KBM-7 (cell line): ENCODE measurements around the gene AHNAK2.
"Not testable (repeated sequence)": the region's sequence is repeated elsewhere in the genome, so short reads cannot be mapped to it uniquely, and the experiment has no call there.

Experiments
- DNase-seq: peaks from one replicate; pipeline ENCODE4 v3.0.0-alpha.2; 2015
- in situ Hi-C: fragments of 300-500 bp; cut with MboI; formaldehyde crosslinking; loops from 2 replicates; pipeline ENCODE4 v1.14.3; 2020; ENCODE audit warnings: low sequenced_read_pairs, low pct_unique_long_range_greater_than_20kb, mixed read lengths

AHNAK2 gene

DNA sequence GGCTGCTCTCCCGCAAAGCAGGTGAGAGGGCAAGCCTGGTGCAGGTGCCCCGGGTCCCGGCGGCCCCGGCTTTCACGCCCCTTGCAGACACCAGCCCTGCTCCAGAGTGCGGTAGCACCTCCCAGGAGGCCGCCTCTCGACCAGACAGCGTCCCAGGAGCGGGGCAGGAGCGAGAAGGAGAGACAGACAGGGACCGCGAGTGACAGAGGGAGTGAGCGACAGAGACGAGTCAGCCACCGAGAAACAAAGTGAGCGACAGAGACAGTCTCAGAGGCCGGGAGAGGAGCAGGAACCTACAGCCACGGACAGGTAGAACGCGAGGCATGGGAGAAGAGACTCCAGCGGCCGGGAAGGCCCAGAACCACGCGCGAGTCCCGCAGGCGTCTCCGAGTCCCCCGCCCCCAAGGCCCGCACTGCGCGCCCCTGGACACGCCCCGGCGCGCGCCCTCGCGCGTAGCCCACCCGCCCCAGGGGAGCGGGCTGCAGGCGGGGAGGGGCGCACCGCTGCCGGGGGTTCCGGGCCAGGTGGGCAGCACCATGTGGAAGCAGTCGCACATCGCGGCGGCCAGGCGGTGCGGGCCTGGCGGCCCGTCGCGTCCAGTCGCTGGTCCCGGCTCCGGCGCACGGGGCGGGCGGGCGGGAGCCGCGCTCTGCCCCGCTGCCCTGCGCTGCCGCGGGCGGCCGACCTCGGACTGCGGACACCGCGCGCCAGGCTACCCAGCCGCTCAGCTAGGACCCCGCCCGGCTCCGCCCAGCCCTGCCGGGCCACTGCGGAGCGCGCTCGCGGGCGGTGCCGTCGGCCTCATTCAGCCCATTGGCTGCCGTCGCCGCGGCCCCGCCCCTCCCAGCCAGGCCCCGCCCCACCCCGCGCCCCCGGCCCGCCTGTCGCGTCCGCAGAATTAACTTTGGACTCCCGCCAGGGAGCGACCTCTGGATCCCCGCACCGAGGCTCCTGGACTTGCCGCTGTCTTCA, at the start of gene AHNAK2:
AHNAK2 (minus strand) TSS at position 694 of the 973 bp plus-strand sequence; CDS start at position 557, 137 bp downstream.
- peak; percentile 64 for DNase-seq
- in situ Hi-C loops = loop anchor here (10.0 kb wide), 1 partner anchor 67 kb away; no protein-coding TSS in a partner anchor

DNA sequence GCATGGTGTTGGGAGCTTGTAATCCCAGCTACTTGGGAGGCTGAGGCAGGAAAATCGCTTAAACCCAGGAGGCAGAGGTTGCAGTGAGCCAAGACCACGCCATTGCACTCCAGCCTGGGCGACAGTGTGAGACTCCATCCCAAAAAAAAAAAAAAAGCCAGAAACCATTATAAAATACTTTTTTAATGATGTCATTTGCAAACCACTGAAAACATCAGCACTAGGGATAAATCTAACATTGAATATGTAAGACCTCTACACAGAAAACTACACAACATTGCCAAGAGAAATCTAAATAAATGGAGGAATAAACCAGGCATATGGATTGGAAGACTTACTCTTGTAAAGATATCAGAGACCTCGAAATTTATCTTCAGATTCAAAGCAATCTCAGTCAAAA, 49.5 kb upstream of the AHNAK2 start:
- in situ Hi-C loops = not testable (repeated sequence)

DNA sequence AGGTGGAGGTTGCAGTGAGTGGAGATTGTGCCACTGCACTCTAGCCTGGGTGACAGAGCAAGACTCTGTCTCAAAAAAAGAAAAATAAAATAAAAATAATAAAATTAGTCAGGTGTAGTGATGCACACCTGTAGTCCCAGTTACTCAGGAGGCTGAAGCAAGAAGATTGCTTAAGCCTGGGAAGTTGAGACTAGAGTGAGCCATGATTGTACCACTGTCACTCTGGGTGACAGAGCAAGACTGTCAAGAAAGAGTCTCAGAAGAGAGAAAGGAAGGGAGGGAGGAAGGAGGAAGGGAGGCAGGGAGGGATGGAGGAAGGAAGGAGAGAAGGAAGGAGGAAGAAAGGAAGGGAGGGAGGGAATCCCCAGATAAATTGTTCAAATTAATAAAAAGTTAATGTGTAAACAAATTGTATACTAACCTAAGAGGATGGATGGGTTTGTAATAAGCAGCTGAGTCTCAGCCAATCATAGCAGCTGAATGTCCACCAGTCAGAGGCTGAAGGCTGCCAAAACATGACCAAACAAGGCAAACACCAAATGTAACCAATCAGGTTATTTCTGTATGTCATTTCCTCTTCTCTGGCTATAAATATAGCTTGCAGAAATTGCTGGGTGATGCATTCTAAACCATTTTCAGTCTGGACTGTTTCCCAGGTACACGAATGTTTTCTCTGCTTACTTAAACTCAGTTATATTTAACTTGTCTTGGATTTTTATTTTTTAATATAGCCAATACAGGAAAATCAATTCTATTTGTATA, 48.8 kb upstream of the AHNAK2 start:
- in situ Hi-C loops = no loop called here
- peak; percentile 40 for DNase-seq

More for the DNA sequence above, 49.5 kb upstream of the AHNAK2 start:
- DNase-seq = not testable (repeated sequence)

DNA sequence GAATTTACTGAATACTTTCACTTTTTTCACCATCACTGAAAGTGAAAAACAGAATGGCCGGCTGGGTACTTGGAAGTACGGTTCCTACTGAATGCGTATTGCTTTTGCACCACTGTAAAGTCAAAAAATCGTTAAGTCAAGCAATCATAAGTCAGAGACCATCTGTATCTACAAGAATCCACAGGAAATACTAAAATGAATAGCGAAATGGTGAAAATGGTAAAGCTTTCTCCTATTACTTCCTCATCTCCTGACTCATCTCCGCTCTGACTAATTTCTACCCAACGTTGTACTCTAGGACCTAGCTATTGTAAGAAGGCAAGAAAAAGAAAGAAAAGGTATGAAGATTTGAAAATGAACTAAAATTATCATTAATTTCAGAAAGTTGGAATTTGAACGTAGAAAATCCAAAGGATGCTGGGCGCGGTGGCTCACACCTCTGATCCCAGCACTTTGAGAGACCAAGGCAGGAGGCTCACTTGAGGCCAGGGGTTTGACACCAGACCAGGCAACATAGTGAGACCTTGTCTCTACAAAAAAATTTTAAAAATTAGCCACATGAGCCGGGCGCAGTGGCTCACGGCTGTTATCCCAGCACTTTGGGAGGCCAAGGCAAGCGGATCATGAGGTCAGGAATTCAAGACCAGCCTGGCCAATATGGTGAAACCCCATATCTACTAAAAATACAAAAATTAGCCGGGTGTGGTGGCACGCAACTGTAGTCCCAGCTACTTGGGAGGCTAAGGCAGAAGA, 48.0 kb upstream of the AHNAK2 start:
- in situ Hi-C loops = no loop called here
- peak; percentile 71 for DNase-seq

DNA sequence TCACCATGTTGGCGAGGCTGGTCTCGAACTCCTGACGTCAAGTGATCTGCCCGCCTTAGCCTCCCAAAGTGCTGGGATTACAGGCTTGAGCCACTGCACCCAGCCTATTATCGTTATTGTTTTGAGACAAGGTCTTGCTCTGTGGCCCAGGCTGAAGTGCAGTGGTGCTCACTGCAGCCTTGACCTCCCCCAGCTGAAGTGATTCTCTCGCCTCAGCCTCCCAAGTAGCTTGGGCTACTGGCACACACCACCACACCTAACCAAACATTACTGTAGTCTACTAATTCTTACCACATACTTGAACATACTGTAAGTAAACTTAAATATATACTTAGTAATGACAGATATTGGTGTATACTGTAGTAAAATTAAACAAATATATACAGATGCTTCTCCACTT, 47.3 kb upstream of the AHNAK2 start:
- no peak for DNase-seq
- in situ Hi-C loops = no loop called here

DNA sequence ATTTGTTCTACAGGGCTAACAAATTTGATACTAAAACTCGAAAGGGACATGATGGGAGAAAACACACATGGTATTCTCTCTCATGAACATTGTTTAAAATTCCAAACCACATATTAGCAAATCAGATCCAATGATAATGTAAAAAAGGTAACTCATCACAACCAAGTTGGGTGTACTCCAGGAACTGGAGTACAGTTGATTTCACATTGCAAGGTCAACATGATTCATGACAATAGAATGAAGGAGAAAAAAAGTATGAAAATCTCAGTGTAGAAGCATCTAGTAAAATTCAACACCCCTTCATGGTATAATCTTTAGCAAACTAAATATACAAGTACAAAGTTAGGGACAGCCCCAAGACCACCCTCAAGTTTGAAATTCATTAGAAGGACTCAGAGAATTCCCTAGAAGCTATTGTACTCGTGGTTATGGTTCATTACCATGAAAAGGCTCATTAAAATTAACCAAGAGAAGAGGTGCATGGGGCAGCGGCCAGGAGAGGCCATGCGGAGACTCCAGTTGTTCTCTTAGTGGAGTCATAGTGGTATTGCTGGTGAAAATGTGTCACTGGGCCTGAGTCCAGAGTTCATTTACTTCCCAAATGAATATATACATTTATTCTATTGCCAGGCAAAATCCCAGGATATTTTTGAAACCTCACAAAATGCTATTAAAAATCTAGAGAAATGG, 45.8 kb upstream of the AHNAK2 start:
- in situ Hi-C loops = no loop called here
- no peak for DNase-seq

DNA sequence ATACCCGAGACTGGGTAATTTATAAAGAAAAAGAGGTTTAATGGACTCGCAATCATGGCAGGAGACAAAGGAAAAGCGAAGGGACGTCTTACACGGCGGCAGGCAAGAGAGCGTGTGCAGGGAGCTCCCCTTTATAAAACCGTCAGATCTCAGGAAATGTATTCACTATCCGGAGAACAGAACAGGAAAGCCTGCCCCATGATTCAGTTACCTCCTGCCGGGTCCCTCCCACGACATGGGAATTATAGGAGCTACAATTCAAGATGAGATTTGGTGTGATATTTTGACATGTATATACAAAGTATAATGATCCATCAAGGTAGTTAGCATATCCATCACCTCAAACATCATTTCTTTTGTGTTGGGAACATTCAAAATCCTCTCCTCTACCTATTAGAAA, 45.0 kb upstream of the AHNAK2 start:
- peak; percentile 52 for DNase-seq
- in situ Hi-C loops = no loop called here

DNA sequence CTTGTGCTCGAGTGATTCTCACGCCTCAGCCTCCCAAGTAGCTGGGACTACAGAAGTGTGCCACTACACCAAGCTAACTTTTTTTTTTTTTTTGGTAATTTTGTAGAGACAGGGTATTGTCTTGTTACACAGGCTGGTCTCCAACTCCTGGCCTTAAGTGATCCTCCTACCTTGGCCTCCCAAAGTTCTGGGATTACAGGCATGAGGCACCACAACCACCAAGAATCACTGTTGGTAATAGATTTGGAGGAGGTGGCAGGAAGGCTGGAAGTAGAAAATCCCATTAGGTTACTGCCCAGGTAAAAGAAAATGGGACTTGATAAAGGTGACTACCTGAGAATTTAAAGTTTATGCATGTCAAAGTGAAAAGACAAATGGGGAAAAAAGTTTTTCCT, 44.1 kb upstream of the AHNAK2 start:
- in situ Hi-C loops = no loop called here
- DNase-seq = no peak

DNA sequence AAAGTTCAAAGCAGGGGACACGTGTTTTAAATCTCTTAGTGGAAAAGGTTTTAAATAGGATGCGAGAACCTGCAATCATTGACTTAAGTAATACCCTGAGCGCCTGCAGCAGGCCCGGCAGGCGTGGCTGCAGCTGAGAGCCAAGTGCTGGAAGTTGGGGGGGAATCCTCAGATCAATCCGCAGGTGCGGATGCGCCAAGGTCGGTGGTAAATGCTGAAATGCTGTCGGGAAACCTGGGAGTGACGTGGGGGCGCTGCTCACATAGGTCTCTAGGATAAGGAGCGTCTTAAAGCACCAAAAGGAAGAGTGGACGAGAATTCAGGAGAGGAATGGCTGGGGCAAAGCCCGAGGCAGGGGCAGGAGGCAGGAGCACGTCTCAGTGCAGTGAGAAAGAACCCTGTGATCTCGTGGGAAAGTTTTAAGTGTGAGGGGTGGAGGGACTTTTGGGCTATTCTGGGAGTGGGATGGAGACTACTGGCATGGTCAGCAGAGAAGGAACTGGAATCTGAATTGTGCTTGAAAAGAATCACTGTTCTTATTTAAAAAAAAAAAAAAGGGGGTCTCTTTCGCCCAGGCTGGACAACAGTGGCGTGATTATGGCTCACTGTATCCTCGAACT, 43.6 kb upstream of the AHNAK2 start:
- in situ Hi-C loops = no loop called here
- DNase-seq = no peak

DNA sequence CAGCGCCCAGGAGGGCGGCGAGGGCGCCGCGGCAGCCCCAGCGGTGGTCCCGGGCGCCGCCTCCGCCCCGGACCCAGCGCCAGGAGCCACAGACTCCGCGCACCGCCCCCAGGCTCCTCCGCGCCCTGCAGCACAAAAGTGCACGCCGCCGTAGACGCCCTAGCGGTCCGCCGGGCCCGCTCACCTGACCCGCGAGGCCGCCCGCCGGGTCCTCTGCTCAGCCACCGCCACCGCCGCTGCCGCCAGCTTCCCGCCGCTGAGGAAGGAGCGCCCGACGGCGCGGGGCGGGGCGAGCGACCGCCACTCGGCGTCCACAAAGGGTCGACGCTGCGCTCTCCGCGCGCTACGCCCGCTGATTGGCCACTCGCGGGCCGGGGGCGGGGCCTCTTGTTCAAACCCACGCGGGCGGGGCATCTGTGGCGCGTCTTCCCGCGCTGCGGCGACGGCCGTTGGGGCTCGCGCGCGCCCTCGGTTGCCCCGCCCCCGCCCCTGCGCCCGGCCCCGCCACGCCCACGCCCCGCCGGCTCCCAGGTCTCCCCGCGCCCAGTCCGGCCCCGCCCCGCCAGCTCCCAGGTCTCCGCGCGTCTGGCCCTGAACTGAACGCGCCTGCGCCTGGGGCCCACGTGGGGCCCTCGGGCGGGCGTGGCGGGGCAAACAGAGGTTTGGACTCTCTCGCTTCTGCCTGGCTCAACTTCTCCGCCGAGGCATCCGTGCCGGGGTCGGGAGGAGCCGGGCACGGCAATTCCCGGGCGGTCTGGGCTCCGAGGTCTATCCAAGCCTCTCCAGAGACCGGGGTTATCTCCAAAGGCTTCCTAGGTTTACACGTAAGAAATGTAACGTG, 42.9 kb upstream of the AHNAK2 start, which contains the start of gene CDCA4:
CDCA4 (minus strand) TSS at position 269 of the 841 bp plus-strand sequence. CDS start 9,154 bp downstream, outside the sequence.
- DNase-seq = peak; percentile 95
- in situ Hi-C loops = no loop called here

DNA sequence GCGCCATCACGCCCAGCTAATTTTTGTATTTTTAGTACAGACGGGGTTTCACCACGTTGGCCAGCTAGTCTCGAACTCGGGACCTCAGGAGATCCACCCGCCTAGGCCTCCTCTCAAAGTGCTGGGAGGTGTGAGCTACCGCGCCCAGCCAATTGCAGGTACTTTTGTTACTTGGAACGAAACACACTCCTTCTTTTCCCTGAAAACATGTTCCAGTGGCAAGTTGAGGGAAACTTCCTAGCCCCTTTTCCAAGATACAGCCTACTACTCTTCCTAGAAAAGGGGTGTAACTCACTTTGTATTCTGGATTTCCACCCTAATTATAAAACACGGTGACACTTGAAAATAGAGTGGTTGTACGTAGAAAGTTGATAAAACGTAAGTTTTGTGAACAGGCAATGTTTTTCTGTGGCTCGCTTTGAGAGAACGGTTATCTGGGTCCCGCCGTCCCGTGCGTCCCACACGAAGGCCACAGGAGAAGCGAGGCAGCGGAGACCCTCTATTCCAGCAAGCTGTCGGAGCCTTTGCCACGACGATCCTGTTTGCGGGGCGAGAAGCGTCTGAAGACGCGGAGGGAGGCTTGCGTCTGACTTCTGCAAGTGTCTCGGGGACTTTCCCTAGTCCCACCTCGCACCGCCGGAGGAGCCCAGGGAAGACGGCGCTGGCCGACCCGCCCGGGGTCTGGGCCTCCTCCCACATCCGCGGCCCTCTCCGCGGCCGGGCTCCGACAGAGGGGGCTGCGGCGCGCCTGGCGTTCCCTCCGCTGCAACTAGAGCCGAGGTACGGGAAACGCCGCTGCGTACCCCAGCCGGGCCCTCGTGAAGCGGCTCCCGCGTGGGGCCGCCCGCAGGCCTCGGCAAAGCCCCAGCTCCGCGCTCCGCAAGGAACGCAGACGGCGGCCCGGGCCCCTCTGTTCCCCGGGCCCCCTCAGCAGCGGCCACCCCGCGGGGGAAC, 42.0 kb upstream of the AHNAK2 start:
- DNase-seq = peak; percentile 40
- in situ Hi-C loops = no loop called here

DNA sequence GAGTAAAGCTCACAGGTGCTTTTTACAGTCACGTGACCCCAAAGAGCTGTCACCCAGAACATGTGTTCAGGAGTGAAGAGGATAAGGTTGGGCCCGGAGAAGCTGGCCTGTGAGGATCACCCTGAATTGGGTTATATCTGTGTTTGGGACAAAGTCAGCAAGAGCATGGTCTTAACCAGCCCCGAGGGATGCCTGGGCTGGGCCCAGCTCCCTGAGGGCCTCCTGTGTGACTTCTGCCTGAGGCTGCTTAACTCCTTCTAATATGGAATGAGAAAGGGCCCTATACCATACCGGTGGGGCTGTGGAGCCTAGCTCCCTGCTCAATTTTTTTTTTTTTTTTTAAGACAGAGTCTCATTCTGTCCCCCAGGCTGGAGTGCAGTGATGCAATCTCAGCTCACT, 40.2 kb upstream of the AHNAK2 start:
- in situ Hi-C loops = no loop called here
- DNase-seq = no peak

DNA sequence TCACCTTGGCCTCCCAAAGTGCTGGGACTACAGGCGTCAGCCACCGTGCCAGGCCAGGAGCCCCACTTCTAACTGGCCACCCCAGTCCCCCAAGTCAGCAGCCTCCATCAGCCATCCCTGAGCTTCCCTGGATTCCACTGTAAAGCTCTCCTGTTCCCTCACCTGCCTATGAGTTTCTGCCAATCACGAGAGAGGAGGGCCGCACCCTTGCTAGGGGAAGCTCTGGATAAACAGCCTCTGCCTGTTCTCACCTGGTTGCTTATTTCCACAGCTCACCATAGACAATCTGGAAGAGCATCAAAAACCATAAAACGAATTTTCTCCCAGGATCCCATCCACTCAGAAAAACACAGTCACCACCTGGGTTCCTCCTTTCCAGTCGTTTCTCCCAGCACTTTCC, 37.7 kb upstream of the AHNAK2 start:
- no peak for DNase-seq
- in situ Hi-C loops = no loop called here

DNA sequence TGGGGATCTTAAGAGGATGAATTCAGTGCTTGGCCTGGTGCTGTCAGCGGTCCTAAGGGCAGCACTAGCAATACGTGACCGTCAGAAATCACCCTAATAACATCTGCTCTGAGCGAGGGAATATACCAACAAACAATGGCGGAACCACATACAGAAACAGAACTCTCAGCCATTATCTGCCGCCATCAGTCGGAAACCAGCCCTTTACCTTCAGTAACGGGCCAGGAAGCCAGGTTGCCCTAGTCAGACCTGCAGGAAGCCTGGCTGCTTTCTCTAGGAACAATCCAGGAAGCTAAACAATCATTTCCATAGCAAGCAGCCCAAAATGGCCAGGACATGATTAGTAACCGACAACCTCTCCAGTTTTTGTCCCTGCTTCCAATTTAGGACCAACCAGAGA, 37.1 kb upstream of the AHNAK2 start:
- in situ Hi-C loops = no loop called here
- DNase-seq = peak; percentile 68

DNA sequence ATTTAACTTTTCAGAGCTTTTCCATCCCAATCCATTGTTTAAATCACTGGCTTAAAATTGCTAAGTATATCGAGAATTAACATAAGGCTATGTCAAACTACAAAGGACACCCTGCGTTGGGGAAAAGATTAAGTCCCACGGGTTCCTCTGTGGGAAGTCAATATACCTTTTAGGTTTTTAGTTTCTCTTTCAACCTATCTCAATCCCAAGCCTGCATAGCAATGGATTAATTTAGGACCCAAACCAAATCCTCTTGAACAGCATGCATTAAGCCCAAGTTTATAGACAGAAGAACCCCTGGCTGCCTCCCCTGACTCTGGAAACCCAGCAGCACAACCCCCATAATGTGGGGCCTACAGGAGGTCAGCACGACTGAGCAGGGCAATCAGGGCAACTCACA, 36.5 kb upstream of the AHNAK2 start:
- DNase-seq = no peak
- in situ Hi-C loops = no loop called here

DNA sequence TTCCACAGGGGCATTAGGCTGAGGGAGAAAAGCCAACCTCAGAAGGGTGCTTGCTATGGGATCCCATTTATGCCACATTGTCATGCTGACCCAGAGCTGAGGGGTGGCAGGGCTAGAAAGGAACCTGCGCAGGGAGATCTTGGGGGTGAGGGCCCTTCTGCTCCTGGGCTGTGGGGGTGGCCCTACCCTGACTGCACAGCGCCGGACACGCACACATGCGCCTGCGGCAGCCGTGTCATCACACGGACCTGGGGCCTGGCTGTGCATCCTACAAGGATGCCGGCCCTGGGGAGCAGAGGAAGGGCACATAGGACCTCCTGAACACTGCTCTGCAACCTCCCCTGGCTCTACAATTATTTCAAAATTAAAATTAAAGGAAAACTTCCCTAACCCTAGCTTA, 35.9 kb upstream of the AHNAK2 start:
- in situ Hi-C loops = no loop called here
- no peak for DNase-seq
